ENCODE measurements around the gene CNTNAP5.

Gene CNTNAP5

DNA sequence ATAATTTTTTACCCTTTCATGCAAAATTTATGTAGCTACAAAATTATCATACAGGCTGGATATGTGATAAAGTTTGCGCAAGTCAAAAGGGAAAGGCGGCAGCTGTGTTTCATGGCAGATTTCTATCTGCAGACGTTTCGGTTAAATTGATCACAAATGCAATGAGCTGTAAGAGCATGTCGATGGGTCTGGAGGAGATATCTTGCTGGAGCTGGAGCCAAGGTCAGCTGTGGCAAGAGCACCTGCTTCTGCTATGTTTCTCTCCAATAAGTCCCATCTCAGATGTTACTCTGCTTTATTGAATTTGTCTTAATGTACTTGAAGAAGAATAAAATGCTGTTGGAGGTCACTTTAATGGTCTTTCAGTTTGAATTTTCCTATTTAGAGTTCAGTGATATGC is 749.7 kb downstream of the CNTNAP5 start:
- ChIA-PET CTCF (interaction anchor here (0.7 kb wide), 1 partner anchor 244 kb away, joined by 3 read pairs; no protein-coding TSS in a partner anchor), POLR2A (ENCODE audit: low non-redundant PET) (no interaction called here)
- H3K27ac ChIP-seq = no peak overlapping the region
- no peak for DNase-seq (ENCODE audit: low spot score)
- TF ChIP-seq, protein P1, sequence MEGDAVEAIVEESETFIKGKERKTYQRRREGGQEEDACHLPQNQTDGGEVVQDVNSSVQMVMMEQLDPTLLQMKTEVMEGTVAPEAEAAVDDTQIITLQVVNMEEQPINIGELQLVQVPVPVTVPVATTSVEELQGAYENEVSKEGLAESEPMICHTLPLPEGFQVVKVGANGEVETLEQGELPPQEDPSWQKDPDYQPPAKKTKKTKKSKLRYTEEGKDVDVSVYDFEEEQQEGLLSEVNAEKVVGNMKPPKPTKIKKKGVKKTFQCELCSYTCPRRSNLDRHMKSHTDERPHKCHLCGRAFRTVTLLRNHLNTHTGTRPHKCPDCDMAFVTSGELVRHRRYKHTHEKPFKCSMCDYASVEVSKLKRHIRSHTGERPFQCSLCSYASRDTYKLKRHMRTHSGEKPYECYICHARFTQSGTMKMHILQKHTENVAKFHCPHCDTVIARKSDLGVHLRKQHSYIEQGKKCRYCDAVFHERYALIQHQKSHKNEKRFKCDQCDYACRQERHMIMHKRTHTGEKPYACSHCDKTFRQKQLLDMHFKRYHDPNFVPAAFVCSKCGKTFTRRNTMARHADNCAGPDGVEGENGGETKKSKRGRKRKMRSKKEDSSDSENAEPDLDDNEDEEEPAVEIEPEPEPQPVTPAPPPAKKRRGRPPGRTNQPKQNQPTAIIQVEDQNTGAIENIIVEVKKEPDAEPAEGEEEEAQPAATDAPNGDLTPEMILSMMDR (conservative IDR thresholded peaks at IDR 0.05; ENCODE audit: low read depth) = no peak

DNA sequence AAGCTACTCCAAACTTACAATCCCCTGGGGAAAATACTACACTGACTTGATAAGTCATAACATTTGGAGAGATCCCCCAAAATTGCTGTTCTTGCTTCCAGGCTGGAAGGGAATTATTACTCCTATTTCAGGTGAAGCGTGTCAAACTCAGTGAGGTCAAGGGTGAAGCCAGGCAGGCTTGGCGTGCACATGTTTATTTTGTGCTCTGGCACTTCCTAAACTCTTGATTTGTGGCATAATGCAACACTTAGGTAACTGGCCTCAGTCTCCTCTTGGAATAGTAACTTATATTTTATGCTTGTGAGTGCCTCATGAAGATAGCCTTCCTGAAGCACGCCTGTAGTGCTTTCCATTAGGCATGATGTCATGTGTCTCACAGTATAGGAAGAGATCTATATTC is 751.2 kb downstream of the CNTNAP5 start:
- TF ChIP-seq, protein P1 (conservative IDR thresholded peaks at IDR 0.05; ENCODE audit: low read depth) = no peak
- DNase-seq (ENCODE audit: low spot score) = no peak
- H3K27ac ChIP-seq = no peak overlapping the region
- POLR2A ChIA-PET (ENCODE audit: low non-redundant PET) = no interaction called here
- CTCF ChIA-PET = no interaction called here

DNA sequence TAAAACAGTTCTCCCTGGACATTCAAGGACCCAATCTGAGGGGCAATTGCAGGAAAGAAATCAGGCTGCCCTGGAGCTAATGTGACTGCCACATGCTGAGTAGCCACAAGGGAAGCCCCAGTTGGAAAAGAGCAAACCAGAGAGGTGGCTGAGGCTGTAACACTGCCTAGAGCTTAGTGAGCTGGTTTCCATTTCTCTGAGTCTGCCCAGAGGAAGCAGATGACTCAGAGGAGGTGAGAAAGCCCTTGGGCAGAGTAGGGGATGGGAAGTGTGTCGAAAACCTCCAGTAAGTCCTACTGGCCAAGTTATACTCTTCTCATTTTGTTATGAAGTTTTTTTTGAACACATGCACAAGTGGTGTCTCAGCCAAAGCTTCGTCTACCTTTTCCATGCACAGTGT is 753.0 kb downstream of the CNTNAP5 start:
- ChIA-PET POLR2A (ENCODE audit: low non-redundant PET) (no interaction called here), CTCF (interaction anchor here (0.6 kb wide), 2 partner anchors 266 to 871 kb away, joined by 4 read pairs; no protein-coding TSS in a partner anchor)
- H3K27ac ChIP-seq = no peak overlapping the region
- TF ChIP-seq, protein P1 (conservative IDR thresholded peaks at IDR 0.05; ENCODE audit: low read depth) = no peak
- peak; percentile 55 for DNase-seq (ENCODE audit: low spot score)

DNA sequence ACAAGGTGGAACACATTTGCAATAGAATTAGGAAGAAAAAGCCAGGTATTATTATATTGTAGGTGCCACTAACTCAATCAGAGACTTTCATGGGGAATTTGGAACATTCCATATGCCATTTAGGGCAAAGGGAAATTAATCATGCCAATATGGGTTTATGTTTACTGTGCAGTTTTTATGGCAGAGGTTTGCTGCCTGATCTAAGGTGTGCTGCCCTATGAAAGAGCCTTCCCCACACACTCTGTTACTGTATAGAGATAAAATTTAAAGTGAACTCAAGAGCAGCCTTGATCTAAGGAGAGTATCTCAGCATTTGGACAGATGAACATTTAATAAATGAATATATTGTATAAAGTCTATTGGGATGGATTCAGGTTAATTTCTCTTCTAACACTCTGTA is 771.6 kb downstream of the CNTNAP5 start:
- no peak for DNase-seq (ENCODE audit: low spot score)
- ChIA-PET POLR2A (ENCODE audit: low non-redundant PET) (no interaction called here), CTCF (no interaction called here)
- TF ChIP-seq, protein P1 (conservative IDR thresholded peaks at IDR 0.05; ENCODE audit: low read depth) = no peak
- H3K27ac ChIP-seq = no peak overlapping the region

DNA sequence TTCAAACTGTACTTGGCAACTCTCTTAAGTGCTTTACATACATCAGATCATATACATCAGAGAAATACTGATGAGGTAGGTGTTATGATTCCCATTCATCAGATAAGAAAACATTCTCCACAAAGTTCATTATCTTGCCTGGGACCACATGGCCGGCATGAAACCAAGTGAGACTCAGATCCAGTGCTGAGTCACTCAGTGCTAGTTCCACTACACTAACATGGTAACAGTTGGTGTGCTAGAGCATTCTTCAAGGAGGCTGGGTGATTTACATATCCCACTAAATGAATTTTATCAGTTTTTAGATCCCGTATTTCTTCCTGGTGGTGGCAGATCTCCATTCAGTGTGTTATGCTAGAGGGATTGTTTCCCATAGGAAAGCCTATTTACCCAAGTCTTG is 772.0 kb downstream of the CNTNAP5 start:
- H3K27ac ChIP-seq = no peak overlapping the region
- ChIA-PET POLR2A (ENCODE audit: low non-redundant PET) (no interaction called here), CTCF (no interaction called here)
- no peak for DNase-seq (ENCODE audit: low spot score)
- TF ChIP-seq, protein P1 (conservative IDR thresholded peaks at IDR 0.05; ENCODE audit: low read depth) = no peak

DNA sequence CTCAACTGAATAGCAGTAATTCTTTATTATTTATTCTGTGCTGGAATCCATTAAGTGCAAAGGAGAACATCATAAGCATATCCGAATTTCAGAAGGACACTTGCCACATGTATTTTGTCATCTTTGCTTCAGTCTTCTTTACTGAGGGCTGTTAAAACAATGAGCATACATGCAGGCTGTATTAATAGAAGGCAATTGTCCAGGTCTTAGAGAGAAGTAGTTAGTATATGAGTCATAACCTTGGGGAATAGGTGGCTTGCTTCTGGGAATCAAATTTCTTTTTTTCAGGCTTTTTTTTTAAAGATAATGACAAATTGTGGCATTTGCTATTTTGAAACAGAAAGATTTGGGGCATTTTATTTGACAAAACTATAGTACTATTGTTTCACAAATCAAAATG is 773.5 kb downstream of the CNTNAP5 start:
- TF ChIP-seq, protein P1 (conservative IDR thresholded peaks at IDR 0.05; ENCODE audit: low read depth) = no peak
- CTCF ChIA-PET = no interaction called here
- H3K27ac ChIP-seq = no peak overlapping the region
- POLR2A ChIA-PET (ENCODE audit: low non-redundant PET) = no interaction called here
- DNase-seq (ENCODE audit: low spot score) = no peak
